Smooth muscle cell (in vitro differentiated cells): ENCODE measurements around the gene CKAP2L. TPM values are rescaled to one million over a fixed set of nuclear protein-coding genes. Genes with fewer than 3 reads are reported as not detected.
"Not testable (repeated sequence)": the region's sequence is repeated elsewhere in the genome, so short reads cannot be mapped to it uniquely, and the experiment has no call there.

ENCODE experiments used
- DNase-seq: peaks from one replicate; lab custom pipeline; 2025; ENCODE audit not compliant: unreplicated experiment; lab: John Stamatoyannopoulos, UW
- H2AFZ ChIP-seq: fragments of 200-600 bp; sonication (generic); 2 replicates; pipeline ENCODE4 v1.6.0; 2016; ENCODE audit warnings: antibody characterized with exemption, low read depth, mild to moderate bottlenecking
- H3F3A ChIP-seq: fragments of 200-600 bp; sonication (generic); 2 replicates; pipeline ENCODE4 v1.6.0; 2017; ENCODE audit warnings: antibody characterized with exemption, low read depth
- H3K27ac ChIP-seq: fragments of 200-600 bp; sonication (generic); 2 replicates; pipeline ENCODE4 v1.5.1; 2016; ENCODE audit warnings: low read depth, mild to moderate bottlenecking
- H3K27me3 ChIP-seq: fragments of 200-600 bp; sonication (generic); 2 replicates; pipeline ENCODE4 v1.6.1; 2016; ENCODE audit warnings: low read depth, mild to moderate bottlenecking
- H3K36me3 ChIP-seq: fragments of 200-600 bp; sonication (generic); 2 replicates; pipeline ENCODE4 v1.5.1; 2016; ENCODE audit warnings: low read depth
- H3K4me1 ChIP-seq: fragments of 200-600 bp; sonication (generic); 2 replicates; pipeline ENCODE4 v1.5.1; 2016; ENCODE audit warnings: low read depth
- H3K4me2 ChIP-seq: fragments of 200-600 bp; sonication (generic); 2 replicates; pipeline ENCODE4 v1.6.0; 2016; ENCODE audit warnings: mild to moderate bottlenecking
- H3K4me3 ChIP-seq: fragments of 200-600 bp; sonication (generic); 2 replicates; pipeline ENCODE4 v1.5.1; 2016; ENCODE audit warnings: mild to moderate bottlenecking
- H3K79me2 ChIP-seq: fragments of 200-600 bp; sonication (generic); 2 replicates; pipeline ENCODE4 v1.6.0; 2016; ENCODE audit warnings: low read depth, mild to moderate bottlenecking
- H3K9ac ChIP-seq: fragments of 200-600 bp; sonication (generic); 2 replicates; pipeline ENCODE4 v1.6.0; 2016; ENCODE audit warnings: low read depth
- H3K9me3 ChIP-seq: fragments of 200-600 bp; sonication (generic); replicated peaks from 2 replicates; pipeline ENCODE4 v1.5.1; 2016; ENCODE audit warnings: low read depth
- H4K20me1 ChIP-seq: fragments of 200-600 bp; sonication (generic); 2 replicates; pipeline ENCODE4 v1.6.0; 2016; ENCODE audit warnings: low read depth
- CTCF ChIP-seq: fragments of 200-600 bp; sonication (generic); IDR thresholded peaks from 2 replicates; pipeline ENCODE4 v1.5.1; 2017; ENCODE audit warnings: borderline replicate concordance, mild to moderate bottlenecking, antibody characterized with exemption; ENCODE audit not compliant: insufficient read depth, poor library complexity, severe bottlenecking
- WGBS: methylation state at CpG from one replicate; pipeline ENCODE4 v1.1.7; 2016; ENCODE audit warnings: low lambda C conversion rate; 5-methylcytosine and 5-hydroxymethylcytosine counted together
- polyA plus RNA-seq: library from polyadenylated mRNA; unstranded; fragments of >200 nt; fragmentation: Nextera tagmentation; extraction: Ambion mirVana; gene quantifications from 2 replicates; pipeline ENCODE4 v1.2.1, GENCODE V29; 2016
- total RNA-seq: library from RNA; depleted of rRNA; stranded (reverse); fragments of >200 nt; gene quantifications from 2 replicates; pipeline ENCODE4 v1.2.3, GENCODE V29; 2014

CKAP2L gene
- total and polyA plus RNA-seq, 2 experiments from 2014 or later = 6.6 to 16.7 TPM

- H3K4me3 ChIP-seq = no peak overlapping the region
- H3K36me3 ChIP-seq = no peaks in the 10 kb centered on the region
- H3K27ac ChIP-seq = no peak overlapping the region
- H3K9ac ChIP-seq = no peak overlapping the region
- WGBS = 89% methylated on average over 3 of the region's 3 CpGs
- no peak for DNase-seq
- no peak for TF ChIP-seq CTCF
- no peak overlapping the region for H3K4me2 ChIP-seq
- H2AFZ ChIP-seq = no peak overlapping the region
- H3K79me2 ChIP-seq = no peaks in the 10 kb centered on the region
- H3K4me1 ChIP-seq = no peaks in the 10 kb centered on the region
- H3K27me3 ChIP-seq = no peaks in the 10 kb centered on the region
- H3K9me3 ChIP-seq = no peaks in the 10 kb centered on the region
- H4K20me1 ChIP-seq = no peaks in the 10 kb centered on the region
- no peaks in the 10 kb centered on the region for H3F3A ChIP-seq
These were observed 51.9 kb downstream of the CKAP2L start for GRCh38 chr2:112712465-112712864.

GRCh38 chr2:112710956-112711750 is 53.3 kb downstream of the CKAP2L start:
- Histone ChIP-seq H3K4me2 (no peak overlapping the region), H3K79me2 (no peaks in the 10 kb centered on the region), H3K4me3 (no peak overlapping the region), H3K27me3 (no peaks in the 10 kb centered on the region), H3K9ac (no peak overlapping the region), H3K36me3 (no peaks in the 10 kb centered on the region), H3K27ac (no peak overlapping the region), H2AFZ (no peak overlapping the region), H4K20me1 (no peaks in the 10 kb centered on the region), H3K9me3 (no peaks in the 10 kb centered on the region), H3K4me1 (no peaks in the 10 kb centered on the region), H3F3A (no peaks in the 10 kb centered on the region)
- no peak for DNase-seq
- no peak for TF ChIP-seq CTCF
- WGBS = 91% methylated on average over 9 of the region's 9 CpGs

- WGBS = 91% methylated on average over 6 of the region's 6 CpGs
- H3K4me1 ChIP-seq = no peaks in the 10 kb centered on the region
- H4K20me1 ChIP-seq = no peaks in the 10 kb centered on the region
- no peaks in the 10 kb centered on the region for H3K36me3 ChIP-seq
- H3K4me2 ChIP-seq = no peak overlapping the region
- no peaks in the 10 kb centered on the region for H3K9me3 ChIP-seq
- H3K27me3 ChIP-seq = no peaks in the 10 kb centered on the region
- H3K9ac ChIP-seq = no peak overlapping the region
- no peaks in the 10 kb centered on the region for H3K79me2 ChIP-seq
- H3F3A ChIP-seq = no peaks in the 10 kb centered on the region
- H2AFZ ChIP-seq = no peak overlapping the region
- DNase-seq = no peak
- H3K4me3 ChIP-seq = no peak overlapping the region
- no peak for TF ChIP-seq CTCF
- no peak overlapping the region for H3K27ac ChIP-seq
These were observed 54.7 kb downstream of the CKAP2L start for GRCh38 chr2:112709703-112710102.

GRCh38 chr2:112708968-112709367 is 55.4 kb downstream of the CKAP2L start:
- 80% methylated on average over 10 of the region's 10 CpGs for WGBS
- H2AFZ ChIP-seq = no peak overlapping the region
- no peak for TF ChIP-seq CTCF

GRCh38 chr2:112706947-112707346 is 57.5 kb downstream of the CKAP2L start:
- H3K4me2 ChIP-seq, H3K27me3 ChIP-seq, H3K9me3 ChIP-seq, H3K4me1 ChIP-seq, H2AFZ ChIP-seq, H3F3A ChIP-seq, H3K79me2 ChIP-seq, H3K36me3 ChIP-seq, H3K9ac ChIP-seq, H3K4me3 ChIP-seq, DNase-seq, H4K20me1 ChIP-seq: not testable (repeated sequence)
- peak overlapping the region; percentile 16 for H3K27ac ChIP-seq
- 86% methylated on average over 9 of the region's 9 CpGs for WGBS

More at GRCh38 chr2:112708968-112709367, 55.4 kb downstream of the CKAP2L start:
- Histone ChIP-seq H3K4me3 (no peak overlapping the region), H3K9me3 (no peaks in the 10 kb centered on the region), H3K9ac (no peak overlapping the region), H4K20me1 (no peaks in the 10 kb centered on the region), H3K79me2 (no peaks in the 10 kb centered on the region), H3F3A (no peaks in the 10 kb centered on the region), H3K4me2 (no peak overlapping the region), H3K4me1 (no peaks in the 10 kb centered on the region), H3K27ac (no peak overlapping the region), H3K36me3 (no peaks in the 10 kb centered on the region), H3K27me3 (no peaks in the 10 kb centered on the region)
- DNase-seq = no peak
